ENCODE measurements around the gene CDCA8.

The CDCA8 gene

GRCh38 chr1:37692078-37692833, at the start of gene CDCA8:
Gene CDCA8 (plus strand): TSS chr1:37692516. CDS start chr1:37692691, 175 bp downstream.
- peak; percentile 99 for DNase-seq

GRCh38 chr1:37647281-37647680, 45.0 kb upstream of the CDCA8 start:
- DNase-seq = no peak

- no peak for DNase-seq
Observed at GRCh38 chr1:37650173-37650572, 42.1 kb upstream of the CDCA8 start.

GRCh38 chr1:37650721-37651120, 41.6 kb upstream of the CDCA8 start:
- DNase-seq = no peak

GRCh38 chr1:37651803-37652202, 40.5 kb upstream of the CDCA8 start:
- no peak for DNase-seq

GRCh38 chr1:37652976-37653375, 39.3 kb upstream of the CDCA8 start:
- DNase-seq = no peak

- DNase-seq = no peak
Observed at GRCh38 chr1:37653906-37654305, 38.4 kb upstream of the CDCA8 start.

- DNase-seq = no peak
Observed at GRCh38 chr1:37655274-37655673, 37.0 kb upstream of the CDCA8 start.

- no peak for DNase-seq
Observed at GRCh38 chr1:37656026-37656425, 36.3 kb upstream of the CDCA8 start.

GRCh38 chr1:37656881-37657280, 35.4 kb upstream of the CDCA8 start:
- DNase-seq = no peak

- no peak for DNase-seq
Observed at GRCh38 chr1:37657620-37658412, 34.5 kb upstream of the CDCA8 start.

GRCh38 chr1:37658486-37658885, 33.8 kb upstream of the CDCA8 start:
- DNase-seq = no peak

GRCh38 chr1:37660664-37661063, 31.7 kb upstream of the CDCA8 start:
- no peak for DNase-seq

GRCh38 chr1:37661401-37661800, 30.9 kb upstream of the CDCA8 start:
- no peak for DNase-seq

- DNase-seq = no peak
Observed at GRCh38 chr1:37662031-37662755, 30.1 kb upstream of the CDCA8 start.

- no peak for DNase-seq
Observed at GRCh38 chr1:37663426-37664000, 28.8 kb upstream of the CDCA8 start.

GRCh38 chr1:37666241-37666867, 26.0 kb upstream of the CDCA8 start:
- no peak for DNase-seq

- no peak for DNase-seq
Observed at GRCh38 chr1:37667023-37667671, 25.2 kb upstream of the CDCA8 start.

- DNase-seq = no peak
Observed at GRCh38 chr1:37670133-37670532, 22.2 kb upstream of the CDCA8 start.

- DNase-seq = no peak
Observed at GRCh38 chr1:37671261-37671660, 21.1 kb upstream of the CDCA8 start.

- DNase-seq = no peak
Observed at GRCh38 chr1:37672136-37672870, 20.0 kb upstream of the CDCA8 start.

All from activated effector memory CD4-positive, alpha-beta T cell treated with Interleukin-2 at 50 U/mL for 16 hours (primary cell).